Esophagus squamous epithelium (tissue), 5 donors: ENCODE data around the gene MPND. TPM values are rescaled to one million over a fixed set of nuclear protein-coding genes. Genes with fewer than 3 reads are reported as not detected.
A peak's percentile ranks its signal among the peaks of the same experiment; 100 is the strongest.

ENCODE experiments used
- DNase-seq: peaks from one replicate; lab custom pipeline; 2025; lab: John Stamatoyannopoulos, UW
- H3K27ac ChIP-seq, 4 donors: fragments of 200-600 bp; sonication (generic); one replicate each; pipeline ENCODE4 v1.5.1; 2016 to 2019; ENCODE audit warnings: mild to moderate bottlenecking in 1 of 4
- H3K27me3 ChIP-seq, 4 donors: fragments of 200-600 bp; sonication (generic); 1 replicate in 3 of 4; 2 replicates in 1 of 4; pipeline versions ENCODE4 v1.5.1 to v1.6.0; 2017 to 2021; ENCODE audit warnings: antibody characterized with exemption in 1 of 4
- H3K36me3 ChIP-seq, 3 donors: fragments of 200-600 bp; sonication (generic); one replicate each; pipeline ENCODE4 v1.5.1; 2016 to 2019
- H3K4me1 ChIP-seq, 3 donors: fragments of 200-600 bp; sonication (generic); one replicate each; pipeline ENCODE4 v1.5.1; 2017 to 2019
- H3K4me3 ChIP-seq, 4 donors: fragments of 200-600 bp; sonication (generic); 1 replicate in 3 of 4; 2 replicates in 1 of 4; pipeline ENCODE4 v1.5.1; 2016 to 2019; ENCODE audit warnings: mild to moderate bottlenecking in 2 of 4, moderate library complexity in 1 of 4
- H3K9me3 ChIP-seq, 3 donors: fragments of 200-600 bp; sonication (generic); one replicate each; pipeline ENCODE4 v1.5.1; 2016 to 2019
- POLR2A ChIP-seq, 4 donors: fragments of 450-650 bp; IDR thresholded peaks; one replicate each; pipeline ENCODE4 v1.6.1; 2017; ENCODE audit warnings: antibody characterized with exemption in 4 of 4, mild to moderate bottlenecking in 4 of 4, moderate library complexity in 3 of 4
- WGBS, 2 donors: methylation state at CpG; one replicate each; pipeline ENCODE4 v1.1.5; 2018; 5-methylcytosine and 5-hydroxymethylcytosine counted together
- intact Hi-C: fragments of 100-400 bp; cut with DNase I; formaldehyde crosslinking; loops from one replicate; pipeline ENCODE4 v1.15.0; 2022
- total RNA-seq, 4 donors: library from RNA; depleted of rRNA; stranded (reverse); fragments of >200 nt; gene quantifications; one replicate each; pipeline ENCODE4 v1.1.0, GENCODE V29; 2016
- TF ChIP-seq, protein P1 (sequence below), 6 experiments: fragments of 450-650 bp in 4 of 6; fragments of 200-600 bp in 2 of 6; sonication (generic) in 2 of 6; IDR thresholded peaks; one replicate each; pipeline ENCODE4 v1.5.1; 2016 to 2019; ENCODE audit warnings: antibody characterized with exemption in 6 of 6, mild to moderate bottlenecking in 4 of 6, moderate library complexity in 4 of 6
- donor health status: DM: yes; HTN: yes; CAD: no.

The MPND gene
- total RNA-seq, 4 donors from 2014 or later = 2.5 to 11.1 (median 6.5) TPM

DNA sequence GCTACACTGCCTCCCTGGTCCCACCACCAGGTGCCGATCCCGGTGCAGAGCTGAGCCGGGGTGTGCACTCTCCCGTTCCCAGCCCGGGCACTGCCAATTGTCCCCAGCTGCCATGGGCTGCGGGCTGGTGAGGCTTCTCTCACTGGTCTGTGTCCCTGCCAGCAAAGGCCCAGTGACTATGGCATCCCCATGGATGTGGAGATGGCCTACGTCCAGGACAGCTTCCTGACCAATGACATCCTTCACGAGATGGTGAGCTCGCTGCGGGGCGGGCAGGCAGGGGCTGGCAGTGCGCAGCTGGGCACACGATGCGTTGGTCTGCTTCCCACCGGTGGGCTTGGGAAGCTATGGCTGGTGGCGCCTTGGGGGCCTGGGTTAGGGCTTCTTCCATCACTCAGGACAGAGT is 14.6 kb downstream of the MPND start:
- intact Hi-C loops = no loop called here
- no peaks in the 10 kb centered on the region for H3K27me3 ChIP-seq
- TF ChIP-seq, protein P1, sequence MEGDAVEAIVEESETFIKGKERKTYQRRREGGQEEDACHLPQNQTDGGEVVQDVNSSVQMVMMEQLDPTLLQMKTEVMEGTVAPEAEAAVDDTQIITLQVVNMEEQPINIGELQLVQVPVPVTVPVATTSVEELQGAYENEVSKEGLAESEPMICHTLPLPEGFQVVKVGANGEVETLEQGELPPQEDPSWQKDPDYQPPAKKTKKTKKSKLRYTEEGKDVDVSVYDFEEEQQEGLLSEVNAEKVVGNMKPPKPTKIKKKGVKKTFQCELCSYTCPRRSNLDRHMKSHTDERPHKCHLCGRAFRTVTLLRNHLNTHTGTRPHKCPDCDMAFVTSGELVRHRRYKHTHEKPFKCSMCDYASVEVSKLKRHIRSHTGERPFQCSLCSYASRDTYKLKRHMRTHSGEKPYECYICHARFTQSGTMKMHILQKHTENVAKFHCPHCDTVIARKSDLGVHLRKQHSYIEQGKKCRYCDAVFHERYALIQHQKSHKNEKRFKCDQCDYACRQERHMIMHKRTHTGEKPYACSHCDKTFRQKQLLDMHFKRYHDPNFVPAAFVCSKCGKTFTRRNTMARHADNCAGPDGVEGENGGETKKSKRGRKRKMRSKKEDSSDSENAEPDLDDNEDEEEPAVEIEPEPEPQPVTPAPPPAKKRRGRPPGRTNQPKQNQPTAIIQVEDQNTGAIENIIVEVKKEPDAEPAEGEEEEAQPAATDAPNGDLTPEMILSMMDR (IDR thresholded peaks at IDR 0.05) = no peak
- DNase-seq = no peak
- H3K4me3 ChIP-seq = no peak overlapping the region
- peaks cover 0 to 27% (median 8%) of the 10 kb centered on the region in 3 donors for H3K4me1 ChIP-seq
- H3K27ac ChIP-seq = no peak overlapping the region
- no peaks in the 10 kb centered on the region for H3K9me3 ChIP-seq
- peaks cover 17 to 95% (median 29%) of the 10 kb centered on the region in 3 donors for H3K36me3 ChIP-seq
- 73 to 82% methylated on average over 2 to 7 of the region's 16 CpGs for WGBS, 2 donors

DNA sequence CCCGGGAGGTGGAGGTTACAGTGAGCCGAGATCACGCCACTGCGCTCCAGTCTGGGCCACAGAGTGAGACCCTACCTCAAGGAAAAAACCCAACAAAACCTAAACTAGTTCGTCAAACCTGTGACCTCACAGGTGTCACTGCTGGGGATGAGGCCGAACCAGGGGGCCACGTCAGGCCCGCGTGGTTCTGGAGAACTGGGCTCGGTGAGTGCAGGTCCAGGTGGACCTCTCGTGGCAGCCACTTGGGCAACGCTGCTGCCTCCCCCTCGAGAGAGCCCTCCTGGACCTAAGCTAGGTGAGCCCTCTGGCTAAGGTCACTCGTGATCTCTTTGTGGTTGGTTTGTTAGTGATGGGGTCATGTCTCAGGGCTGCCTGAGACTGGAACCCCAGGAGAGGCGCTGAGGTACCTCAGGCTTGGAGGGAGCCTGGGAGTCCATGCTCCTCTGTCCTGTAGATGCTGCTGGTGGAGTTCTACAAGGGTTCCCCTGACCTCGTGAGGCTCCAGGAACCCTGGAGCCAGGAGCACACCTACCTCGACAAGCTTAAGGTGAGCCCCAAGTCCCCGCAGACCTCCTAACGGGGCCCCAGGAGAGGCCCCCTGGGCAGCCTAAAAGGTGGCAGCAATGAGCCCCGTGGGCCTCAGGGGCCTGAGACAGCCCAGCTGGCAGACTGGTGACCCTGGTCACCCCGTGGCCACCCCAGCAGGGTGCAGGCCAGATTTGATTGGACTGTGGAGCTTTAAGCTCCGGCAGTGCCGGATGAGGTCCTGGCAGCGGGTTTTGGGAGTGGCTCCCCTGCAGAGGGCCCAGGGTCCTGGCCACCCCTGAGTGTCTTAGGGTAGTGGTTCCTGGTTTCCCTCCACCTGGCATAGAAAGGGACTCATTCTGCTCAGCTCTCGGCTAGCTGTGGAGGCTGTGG is 15.6 kb downstream of the MPND start:
- intact Hi-C loops = no loop called here
- Histone ChIP-seq H3K27ac (peak overlapping the region in 1 of 4 donors; percentile 71), H3K4me1 (peaks cover 0 to 27% (median 8%) of the 10 kb centered on the region in 3 donors)

DNA sequence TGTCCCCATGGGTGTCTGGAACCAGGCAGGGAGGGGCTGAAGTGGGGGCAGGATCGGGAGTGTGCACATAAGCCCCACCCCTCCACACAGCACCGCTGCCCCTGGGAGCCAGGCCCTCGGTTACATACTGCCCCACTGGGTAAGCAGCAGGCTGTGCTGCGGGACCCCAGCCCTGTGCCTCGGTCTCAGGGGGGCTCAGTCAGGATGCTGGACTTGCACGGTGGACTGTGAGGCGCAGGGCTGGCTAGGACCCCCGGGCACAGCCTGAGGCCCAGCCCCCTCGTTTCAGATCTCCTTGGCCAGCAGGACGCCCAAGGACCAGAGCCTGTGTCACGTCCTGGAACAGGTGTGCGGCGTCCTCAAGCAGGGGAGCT is 16.3 kb downstream of the MPND start:
- H3K9me3 ChIP-seq = no peaks in the 10 kb centered on the region
- intact Hi-C loops = no loop called here
- H3K36me3 ChIP-seq = peaks cover 30 to 100% (median 44%) of the 10 kb centered on the region in 3 donors
- peak overlapping the region in 3 of 4 donors; percentile 18 to 71 (median 61) for H3K27ac ChIP-seq
- DNase-seq = no peak
- no peak for TF ChIP-seq POLR2A (IDR thresholded peaks at IDR 0.05)
- TF ChIP-seq, protein P1 (IDR thresholded peaks at IDR 0.05) = no peak
- H3K27me3 ChIP-seq = no peaks in the 10 kb centered on the region
- no peak overlapping the region for H3K4me3 ChIP-seq
- no CpG with 5 or more reads among the region's 13 CpGs for WGBS, 2 donors
- H3K4me1 ChIP-seq = peaks cover 0 to 27% (median 8%) of the 10 kb centered on the region in 3 donors

More for the DNA sequence above, 15.6 kb downstream of the MPND start:
- no peak for TF ChIP-seq POLR2A (IDR thresholded peaks at IDR 0.05)
- TF ChIP-seq, protein P1 (IDR thresholded peaks at IDR 0.05) = no peak
- WGBS, 2 donors = 61 to 94% methylated on average over 5 to 10 of the region's 25 CpGs
- H3K9me3 ChIP-seq = no peaks in the 10 kb centered on the region
- no peaks in the 10 kb centered on the region for H3K27me3 ChIP-seq
- peaks cover 27 to 100% (median 39%) of the 10 kb centered on the region in 3 donors for H3K36me3 ChIP-seq
- H3K4me3 ChIP-seq = no peak overlapping the region
- no peak for DNase-seq

DNA sequence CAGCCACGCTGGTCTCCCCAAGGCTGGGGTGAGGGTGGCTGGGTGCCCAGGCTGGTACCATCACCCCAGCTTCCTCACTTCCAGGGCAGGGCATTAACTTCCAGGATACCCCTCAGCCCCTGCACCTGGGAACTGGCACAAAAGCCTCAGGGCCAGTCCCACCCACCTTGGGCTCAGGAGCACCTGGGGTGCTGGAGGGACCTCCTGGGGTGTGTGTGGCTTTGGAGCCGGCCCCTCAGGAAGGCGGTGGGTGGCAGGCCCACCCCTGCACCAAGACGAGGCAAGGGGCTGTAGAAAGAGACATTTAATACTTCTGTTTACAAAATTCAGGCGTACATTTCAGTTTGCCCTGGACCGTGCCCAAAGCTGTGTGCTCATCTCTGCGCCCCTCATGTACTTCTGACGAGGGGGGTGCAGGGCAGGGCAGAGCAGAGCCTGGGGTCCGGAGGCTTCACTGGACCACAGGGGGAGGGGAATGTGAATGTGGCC is 16.8 kb downstream of the MPND start:
- 39 to 69% methylated on average over 3 to 5 of the region's 9 CpGs for WGBS, 2 donors
- Histone ChIP-seq H3K9me3 (no peaks in the 10 kb centered on the region), H3K4me3 (no peak overlapping the region), H3K27me3 (no peaks in the 10 kb centered on the region), H3K36me3 (peaks cover 33 to 100% (median 44%) of the 10 kb centered on the region in 3 donors), H3K4me1 (peaks cover 0 to 29% (median 8%) of the 10 kb centered on the region in 3 donors), H3K27ac (peak overlapping the region in 3 of 4 donors; percentile 18 to 71 (median 61))
- TF ChIP-seq, protein P1 (IDR thresholded peaks at IDR 0.05) = no peak
- no peak for TF ChIP-seq POLR2A (IDR thresholded peaks at IDR 0.05)
- DNase-seq = no peak
- intact Hi-C loops = no loop called here

DNA sequence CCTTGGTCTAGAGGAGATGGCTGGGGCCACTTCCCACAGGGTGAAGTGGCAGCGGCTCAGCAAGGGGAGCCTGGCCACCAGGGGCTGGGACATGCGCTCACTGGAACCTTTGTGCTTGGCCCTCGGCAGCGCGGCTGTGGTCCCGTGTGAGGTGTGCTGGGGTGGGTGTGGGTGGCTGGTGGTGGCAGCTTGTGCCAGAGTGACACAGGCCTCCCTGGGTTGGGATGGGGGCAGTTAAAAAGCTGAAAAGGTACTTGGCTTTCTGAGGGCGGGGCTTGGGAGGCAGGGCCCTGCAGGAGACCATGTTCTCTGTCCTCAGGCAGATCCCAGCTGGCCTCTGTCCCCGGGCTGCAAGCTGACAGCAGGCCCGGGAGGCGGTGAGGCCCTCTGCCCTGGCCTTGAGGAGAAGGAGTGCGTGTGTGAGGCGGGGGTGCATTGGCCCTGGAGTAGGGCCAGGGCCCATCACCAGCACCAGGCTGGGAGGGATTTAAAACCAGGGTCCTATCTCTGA is 17.3 kb downstream of the MPND start:
- H3K27me3 ChIP-seq = no peaks in the 10 kb centered on the region
- TF ChIP-seq POLR2A (IDR thresholded peaks at IDR 0.05) = no peak
- TF ChIP-seq, protein P1 (IDR thresholded peaks at IDR 0.05) = no peak
- DNase-seq = no peak
- H3K9me3 ChIP-seq = no peaks in the 10 kb centered on the region
- 73% methylated on average over 4 of the region's 12 CpGs; no CpG with 5 or more reads in 1 of the 2 donors for WGBS, 2 donors
- peak overlapping the region; percentile 8 to 71 (median 40) for H3K27ac ChIP-seq
- peaks cover 39 to 100% (median 48%) of the 10 kb centered on the region in 3 donors for H3K36me3 ChIP-seq
- H3K4me1 ChIP-seq = peaks cover 0 to 35% (median 8%) of the 10 kb centered on the region in 3 donors
- H3K4me3 ChIP-seq = no peak overlapping the region
- intact Hi-C loops = no loop called here
